Measurements from ENCODE around the gene CCL7. TPM values are rescaled to one million over a fixed set of nuclear protein-coding genes. Genes with fewer than 3 reads are reported as not detected.

CCL7 gene
- total RNA-seq, 2 donors from 2014 or later, result 0.72 TPM; not detected in 1

DNA sequence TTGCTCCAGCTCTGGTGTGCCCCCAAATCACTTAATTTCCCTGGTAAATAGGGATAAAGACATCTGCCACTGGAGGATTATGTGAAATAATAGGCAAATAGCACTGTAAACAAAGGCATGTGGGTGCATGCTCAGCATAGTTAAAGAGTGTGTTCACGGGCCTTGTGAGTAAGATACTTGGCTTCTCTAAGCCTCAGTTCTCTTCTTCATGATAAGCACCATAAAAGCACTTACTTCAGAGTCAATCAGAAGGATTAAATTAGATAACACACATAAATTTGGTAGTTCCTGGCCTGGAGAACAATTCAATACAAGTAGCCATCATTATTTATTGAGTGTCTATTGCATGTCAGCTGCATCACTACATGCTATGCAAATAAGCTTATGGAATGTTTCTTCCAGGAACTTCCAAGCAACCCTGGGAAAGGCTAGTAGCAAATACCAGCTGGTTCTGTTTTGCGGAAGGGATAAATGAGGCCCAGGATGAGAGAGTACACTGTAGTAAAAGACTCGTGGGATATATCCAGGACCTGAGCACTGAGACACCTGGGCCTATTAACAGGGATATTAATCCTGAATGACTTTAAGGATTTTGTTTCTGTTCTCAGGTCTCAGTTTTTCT lies 30.0 kb downstream of the CCL7 start:
- no peaks in the 10 kb centered on the region for H3K27me3 ChIP-seq
- H3K4me1 ChIP-seq, result no peaks in the 10 kb centered on the region
- no peak overlapping the region for H3K4me3 ChIP-seq
- no peaks in the 10 kb centered on the region for H3K36me3 ChIP-seq
- H3K27ac ChIP-seq, result peak overlapping the region; percentile 8
- no peak for DNase-seq
- intact Hi-C loops (cut with DNase I), result no loop called here
- no peaks in the 10 kb centered on the region for H3K9me3 ChIP-seq
- TF ChIP-seq, protein P1, sequence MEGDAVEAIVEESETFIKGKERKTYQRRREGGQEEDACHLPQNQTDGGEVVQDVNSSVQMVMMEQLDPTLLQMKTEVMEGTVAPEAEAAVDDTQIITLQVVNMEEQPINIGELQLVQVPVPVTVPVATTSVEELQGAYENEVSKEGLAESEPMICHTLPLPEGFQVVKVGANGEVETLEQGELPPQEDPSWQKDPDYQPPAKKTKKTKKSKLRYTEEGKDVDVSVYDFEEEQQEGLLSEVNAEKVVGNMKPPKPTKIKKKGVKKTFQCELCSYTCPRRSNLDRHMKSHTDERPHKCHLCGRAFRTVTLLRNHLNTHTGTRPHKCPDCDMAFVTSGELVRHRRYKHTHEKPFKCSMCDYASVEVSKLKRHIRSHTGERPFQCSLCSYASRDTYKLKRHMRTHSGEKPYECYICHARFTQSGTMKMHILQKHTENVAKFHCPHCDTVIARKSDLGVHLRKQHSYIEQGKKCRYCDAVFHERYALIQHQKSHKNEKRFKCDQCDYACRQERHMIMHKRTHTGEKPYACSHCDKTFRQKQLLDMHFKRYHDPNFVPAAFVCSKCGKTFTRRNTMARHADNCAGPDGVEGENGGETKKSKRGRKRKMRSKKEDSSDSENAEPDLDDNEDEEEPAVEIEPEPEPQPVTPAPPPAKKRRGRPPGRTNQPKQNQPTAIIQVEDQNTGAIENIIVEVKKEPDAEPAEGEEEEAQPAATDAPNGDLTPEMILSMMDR (IDR thresholded peaks at IDR 0.05), result no peak
- no peak overlapping the region for H3K9ac ChIP-seq (ENCODE audit: low read depth in 2 of 2, low read length in 2 of 2)

DNA sequence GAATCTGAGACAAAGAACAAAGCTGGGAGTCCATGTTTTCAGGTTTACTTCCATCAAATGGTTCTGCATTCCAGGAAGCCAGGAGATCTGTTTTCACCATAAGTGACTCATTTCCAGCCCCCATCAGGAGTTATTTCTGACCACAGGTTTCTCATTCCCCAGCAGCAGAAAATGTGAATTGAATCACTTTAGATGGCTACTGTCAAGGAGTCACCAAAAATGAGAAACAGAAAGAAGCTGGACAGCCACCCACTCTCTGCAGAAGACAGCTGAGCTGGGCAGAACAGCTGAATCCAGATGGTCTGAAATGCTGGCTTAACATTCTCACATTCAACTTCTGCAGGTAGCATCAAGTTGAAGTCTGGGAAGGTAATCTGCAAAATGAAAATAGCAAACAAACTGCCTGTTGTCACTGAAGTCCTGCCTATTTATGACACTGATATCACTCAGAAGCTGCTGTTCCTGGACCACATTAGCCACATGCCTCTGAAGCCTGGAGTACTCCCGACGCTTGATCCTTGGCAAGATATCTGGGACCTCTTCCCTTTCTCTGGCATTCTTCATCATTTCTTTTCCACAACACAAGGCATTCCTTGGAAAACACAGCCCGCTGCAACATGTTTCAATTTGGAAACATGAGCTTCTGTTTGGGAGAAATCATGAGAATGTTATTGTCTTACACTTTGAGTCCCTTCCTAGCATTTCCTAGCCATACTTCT lies 30.8 kb downstream of the CCL7 start:
- H3K4me3 ChIP-seq, result no peak overlapping the region
- intact Hi-C loops (cut with DNase I), result no loop called here
- H3K27ac ChIP-seq, result peak overlapping the region; percentile 8
- no peaks in the 10 kb centered on the region for H3K36me3 ChIP-seq
- H3K27me3 ChIP-seq, result no peaks in the 10 kb centered on the region
- no peak overlapping the region for H3K9ac ChIP-seq (ENCODE audit: low read depth in 2 of 2, low read length in 2 of 2)
- TF ChIP-seq, protein P1 (IDR thresholded peaks at IDR 0.05), result no peak
- H3K4me1 ChIP-seq, result no peaks in the 10 kb centered on the region
- H3K9me3 ChIP-seq, result no peaks in the 10 kb centered on the region
- no peak for DNase-seq

- TF ChIP-seq, protein P1 (IDR thresholded peaks at IDR 0.05), result no peak
- Histone ChIP-seq H3K27ac (no peak overlapping the region), H3K9me3 (no peaks in the 10 kb centered on the region), H3K4me1 (no peaks in the 10 kb centered on the region), H3K27me3 (no peaks in the 10 kb centered on the region), H3K4me3 (no peak overlapping the region), H3K9ac (ENCODE audit: low read depth in 2 of 2, low read length in 2 of 2) (no peak overlapping the region), H3K36me3 (no peaks in the 10 kb centered on the region)
- no peak for DNase-seq
- intact Hi-C loops (cut with DNase I), result no loop called here
These were observed 32.0 kb downstream of the CCL7 start for GRCh38 chr17:34301986-34302385.

GRCh38 chr17:34302636-34303035 lies 32.6 kb downstream of the CCL7 start:
- Histone ChIP-seq H3K27me3 (no peaks in the 10 kb centered on the region), H3K27ac (no peak overlapping the region), H3K4me3 (no peak overlapping the region), H3K9ac (ENCODE audit: low read depth in 2 of 2, low read length in 2 of 2) (no peak overlapping the region), H3K36me3 (no peaks in the 10 kb centered on the region), H3K9me3 (no peaks in the 10 kb centered on the region), H3K4me1 (no peaks in the 10 kb centered on the region)
- no peak for DNase-seq
- intact Hi-C loops (cut with DNase I), result no loop called here
- TF ChIP-seq, protein P1 (IDR thresholded peaks at IDR 0.05), result no peak

GRCh38 chr17:34303606-34304005 lies 33.6 kb downstream of the CCL7 start:
- H3K9me3 ChIP-seq, result no peaks in the 10 kb centered on the region
- no peaks in the 10 kb centered on the region for H3K27me3 ChIP-seq
- H3K36me3 ChIP-seq, result no peaks in the 10 kb centered on the region
- H3K9ac ChIP-seq (ENCODE audit: low read depth in 2 of 2, low read length in 2 of 2), result no peak overlapping the region
- no peaks in the 10 kb centered on the region for H3K4me1 ChIP-seq
- TF ChIP-seq, protein P1 (IDR thresholded peaks at IDR 0.05), result no peak
- H3K27ac ChIP-seq, result no peak overlapping the region
- intact Hi-C loops (cut with DNase I), result no loop called here
- no peak overlapping the region for H3K4me3 ChIP-seq
- DNase-seq, result no peak
